GM21526 (cell line): ENCODE data around the gene FMN1.

Experiments
- ATAC-seq: cut with Tn5 transposase; IDR thresholded peaks from one replicate; pipeline ENCODE4 v1.9.1; 2021; ENCODE audit warnings: moderate library complexity; ENCODE audit not compliant: unreplicated experiment, low FRiP score

The FMN1 gene

DNA sequence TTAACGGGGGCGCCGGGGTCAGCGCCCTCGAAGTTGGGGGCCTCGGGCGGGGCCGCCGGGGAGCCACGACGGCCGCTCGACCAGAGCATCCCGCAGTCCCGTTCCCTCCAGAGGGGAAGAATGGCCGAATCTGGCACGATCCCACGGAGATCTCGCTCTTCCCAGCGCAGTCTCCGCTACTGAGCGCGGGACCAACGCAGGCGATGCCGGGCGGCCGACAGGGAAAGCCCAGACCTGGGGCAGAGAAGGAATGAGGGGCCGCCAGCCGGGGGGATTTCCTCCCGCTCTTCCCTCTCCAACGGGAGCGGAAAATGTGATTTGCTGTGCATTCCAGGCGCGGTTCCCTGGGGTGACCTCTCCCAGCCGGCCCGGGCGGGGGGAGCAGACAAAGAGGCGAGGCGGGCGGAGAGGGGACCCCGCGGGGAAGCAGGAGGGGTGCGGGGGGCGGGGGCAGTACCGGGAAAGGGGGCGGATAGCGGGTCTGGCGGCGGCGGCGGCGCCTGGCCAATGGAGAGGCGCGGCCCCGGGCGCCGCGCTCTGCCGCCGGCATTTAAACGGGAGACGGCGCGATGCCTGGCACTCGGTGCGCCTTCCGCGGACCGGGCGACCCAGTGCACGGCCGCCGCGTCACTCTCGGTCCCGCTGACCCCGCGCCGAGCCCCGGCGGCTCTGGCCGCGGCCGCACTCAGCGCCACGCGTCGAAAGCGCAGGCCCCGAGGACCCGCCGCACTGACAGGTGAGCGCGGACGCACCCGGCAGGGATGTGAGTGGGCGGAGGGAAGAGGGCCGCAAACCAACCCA lies 476.9 kb downstream of the FMN1 start, which contains the start of gene GREM1:
Gene GREM1 (plus strand): TSS at position 579 of the 801 bp plus-strand sequence. CDS start 12,687 bp downstream, outside the sequence.
- ATAC-seq = no peak

GRCh38 chr15:32716915-32717425 lies 477.5 kb downstream of the FMN1 start:
- no peak for ATAC-seq

- ATAC-seq = no peak
Measured at GRCh38 chr15:32716216-32716914, 478.1 kb downstream of the FMN1 start.
